ENCODE measurements around the gene MED31.
"Not testable (repeated sequence)": the region's sequence is repeated elsewhere in the genome, so short reads cannot be mapped to it uniquely, and the experiment has no call there.

The MED31 gene

GRCh38 chr17:6611231-6611630, 40.2 kb downstream of the MED31 start:
- no peak for DNase-seq

GRCh38 chr17:6610011-6610410, 41.4 kb downstream of the MED31 start:
- no peak for DNase-seq

GRCh38 chr17:6608321-6608720, 43.1 kb downstream of the MED31 start:
- no peak for DNase-seq

- DNase-seq: no peak
Measured at GRCh38 chr17:6605142-6605541, 46.3 kb downstream of the MED31 start.

- no peak for DNase-seq
Measured at GRCh38 chr17:6603744-6604325, 47.6 kb downstream of the MED31 start.

GRCh38 chr17:6602141-6602540, 49.3 kb downstream of the MED31 start:
- no peak for DNase-seq

- DNase-seq: no peak
Measured at GRCh38 chr17:6599364-6599763, 52.0 kb downstream of the MED31 start.

GRCh38 chr17:6597727-6598126, 53.7 kb downstream of the MED31 start:
- no peak for DNase-seq

GRCh38 chr17:6596941-6597340, 54.5 kb downstream of the MED31 start:
- no peak for DNase-seq

- DNase-seq: no peak
Measured at GRCh38 chr17:6596511-6596910, 54.9 kb downstream of the MED31 start.

- no peak for DNase-seq
Measured at GRCh38 chr17:6596081-6596480, 55.3 kb downstream of the MED31 start.

GRCh38 chr17:6593371-6593770, 58.0 kb downstream of the MED31 start:
- not testable (repeated sequence) for DNase-seq

All from NCI-H1436 treated with DMSO at 0.1 percent for 48 hours (cell line).